HG02759 (cell line): ENCODE results near the gene PHF1.
A peak's percentile ranks its signal among the peaks of the same experiment; 100 is the strongest.

Source experiments
- ATAC-seq: cut with Tn5 transposase; IDR thresholded peaks from one replicate; pipeline ENCODE4 v1.9.1; 2021; ENCODE audit warnings: mild to moderate bottlenecking, moderate library complexity; ENCODE audit not compliant: unreplicated experiment

PHF1 gene

GRCh38 chr6:33453393-33454008, 42.7 kb downstream of the PHF1 start:
- no peak for ATAC-seq

- ATAC-seq, result peak; percentile 98
These were observed 43.5 kb downstream of the PHF1 start, which contains the start of gene ZBTB9 for GRCh38 chr6:33454009-33454946. ZBTB9 (plus strand) TSS chr6:33454576; CDS start chr6:33455101, 525 bp downstream.

DNA sequence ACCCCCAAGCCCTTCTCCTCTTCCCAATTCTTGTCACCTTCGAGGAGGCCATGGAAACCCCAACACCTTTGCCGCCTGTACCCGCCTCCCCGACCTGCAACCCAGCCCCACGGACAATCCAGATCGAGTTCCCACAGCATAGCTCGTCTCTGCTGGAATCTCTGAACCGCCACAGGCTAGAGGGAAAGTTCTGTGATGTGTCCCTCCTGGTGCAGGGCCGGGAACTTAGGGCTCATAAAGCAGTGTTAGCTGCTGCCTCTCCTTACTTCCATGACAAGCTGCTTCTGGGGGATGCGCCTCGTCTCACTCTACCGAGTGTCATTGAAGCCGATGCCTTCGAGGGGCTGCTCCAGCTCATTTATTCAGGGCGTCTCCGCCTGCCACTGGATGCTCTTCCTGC, 44.2 kb downstream of the PHF1 start:
- no peak for ATAC-seq

DNA sequence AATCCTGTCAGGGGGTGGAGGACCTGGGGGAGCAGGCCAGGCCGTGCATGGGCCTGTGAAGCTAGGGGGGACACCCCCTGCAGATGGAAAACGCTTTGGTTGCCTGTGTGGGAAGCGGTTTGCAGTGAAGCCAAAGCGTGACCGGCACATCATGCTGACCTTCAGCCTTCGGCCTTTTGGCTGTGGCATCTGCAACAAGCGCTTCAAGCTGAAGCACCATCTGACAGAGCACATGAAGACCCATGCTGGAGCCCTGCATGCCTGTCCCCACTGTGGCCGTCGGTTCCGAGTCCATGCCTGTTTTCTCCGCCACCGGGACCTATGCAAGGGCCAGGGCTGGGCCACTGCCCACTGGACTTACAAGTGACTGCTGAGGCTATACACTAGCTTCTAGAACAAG, 45.3 kb downstream of the PHF1 start:
- no peak for ATAC-seq

- no peak for ATAC-seq
These were observed 47.9 kb downstream of the PHF1 start for GRCh38 chr6:33458676-33459075.

- ATAC-seq, result no peak
These were observed 48.4 kb downstream of the PHF1 start for GRCh38 chr6:33459226-33459625.
